GM10248 (cell line): Measurements from ENCODE around the gene KCNQ1.

ENCODE experiments used
- CTCF ChIA-PET: fragments of 300-600 bp; sonication (Branson Sonifier 250); formaldehyde crosslinking; extraction: SDS; loops from one replicate; lab custom pipeline; 2021; ENCODE audit warnings: antibody characterized with exemption; lab: Yijun Ruan, JAX
- POLR2A ChIA-PET: fragments of 350-650 bp; sonication (Branson Sonifier 250); formaldehyde crosslinking; extraction: SDS; loops from one replicate; lab custom pipeline; 2020; ENCODE audit warnings: antibody characterized with exemption; lab: Yijun Ruan, JAX
- DNase-seq: peaks from one replicate; pipeline ENCODE4 v3.0.0; 2012; ENCODE audit errors: extremely low spot score
- CTCF ChIP-seq: IDR thresholded peaks from 2 replicates; pipeline ENCODE4 v1.5.1; 2012; ENCODE audit warnings: mild to moderate bottlenecking, low read depth; ENCODE audit errors: extremely low read depth, missing control alignments, control extremely low read depth

Gene KCNQ1

GRCh38 chr11:2553886-2554285 lies 109.1 kb downstream of the KCNQ1 start:
- CTCF ChIA-PET: interaction anchor here (1.4 to 2.6 kb wide), 2 partner anchors 21 to 133 kb away, joined by 3 to 9 read pairs; no protein-coding TSS in a partner anchor
- no peak for DNase-seq
- no peak for TF ChIP-seq CTCF
- POLR2A ChIA-PET: no interaction called here

- DNase-seq: no peak
- no peak for TF ChIP-seq CTCF
- CTCF ChIA-PET: interaction anchor here (1.0 to 2.6 kb wide), 3 partner anchors 22 to 133 kb away, joined by 3 to 9 read pairs (median 3); no protein-coding TSS in a partner anchor
- POLR2A ChIA-PET: no interaction called here
Measured at GRCh38 chr11:2554338-2555207, 109.8 kb downstream of the KCNQ1 start.

GRCh38 chr11:2555336-2555735 lies 110.5 kb downstream of the KCNQ1 start:
- CTCF ChIA-PET: interaction anchor here (1.0 kb wide), 1 partner anchor 25 kb away, joined by 3 read pairs; no protein-coding TSS in a partner anchor
- POLR2A ChIA-PET: no interaction called here
- no peak for DNase-seq
- no peak for TF ChIP-seq CTCF

GRCh38 chr11:2555891-2556290 lies 111.1 kb downstream of the KCNQ1 start:
- no peak for DNase-seq
- TF ChIP-seq CTCF: no peak
- ChIA-PET CTCF (interaction anchor here (1.0 kb wide), 1 partner anchor 25 kb away, joined by 3 read pairs; no protein-coding TSS in a partner anchor), POLR2A (no interaction called here)

DNA sequence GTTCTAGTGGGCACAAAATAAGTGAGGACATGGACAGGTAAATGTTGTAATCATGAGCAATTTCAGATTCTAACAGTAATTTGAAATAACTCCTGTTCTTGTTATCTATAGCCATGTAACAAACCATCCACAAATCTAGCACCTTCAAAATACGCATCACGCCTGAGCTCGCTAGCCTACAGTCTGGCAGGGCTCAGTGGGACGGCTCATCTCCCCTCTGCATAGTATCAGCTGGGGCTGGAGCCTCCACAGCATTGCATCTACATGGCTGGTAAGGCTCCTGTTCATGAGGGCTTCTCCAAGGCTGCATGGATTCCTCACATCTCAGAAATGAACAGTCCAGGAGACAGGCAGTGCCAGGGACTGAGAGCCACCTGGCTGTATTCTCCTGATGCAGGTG lies 112.6 kb downstream of the KCNQ1 start:
- TF ChIP-seq CTCF: no peak
- no peak for DNase-seq
- ChIA-PET POLR2A (no interaction called here), CTCF (no interaction called here)

- DNase-seq: no peak
- ChIA-PET CTCF (no interaction called here), POLR2A (no interaction called here)
- TF ChIP-seq CTCF: no peak
Measured at GRCh38 chr11:2558397-2558796, 113.6 kb downstream of the KCNQ1 start.
